ENCODE measurements around the gene GDAP2.

DNA sequence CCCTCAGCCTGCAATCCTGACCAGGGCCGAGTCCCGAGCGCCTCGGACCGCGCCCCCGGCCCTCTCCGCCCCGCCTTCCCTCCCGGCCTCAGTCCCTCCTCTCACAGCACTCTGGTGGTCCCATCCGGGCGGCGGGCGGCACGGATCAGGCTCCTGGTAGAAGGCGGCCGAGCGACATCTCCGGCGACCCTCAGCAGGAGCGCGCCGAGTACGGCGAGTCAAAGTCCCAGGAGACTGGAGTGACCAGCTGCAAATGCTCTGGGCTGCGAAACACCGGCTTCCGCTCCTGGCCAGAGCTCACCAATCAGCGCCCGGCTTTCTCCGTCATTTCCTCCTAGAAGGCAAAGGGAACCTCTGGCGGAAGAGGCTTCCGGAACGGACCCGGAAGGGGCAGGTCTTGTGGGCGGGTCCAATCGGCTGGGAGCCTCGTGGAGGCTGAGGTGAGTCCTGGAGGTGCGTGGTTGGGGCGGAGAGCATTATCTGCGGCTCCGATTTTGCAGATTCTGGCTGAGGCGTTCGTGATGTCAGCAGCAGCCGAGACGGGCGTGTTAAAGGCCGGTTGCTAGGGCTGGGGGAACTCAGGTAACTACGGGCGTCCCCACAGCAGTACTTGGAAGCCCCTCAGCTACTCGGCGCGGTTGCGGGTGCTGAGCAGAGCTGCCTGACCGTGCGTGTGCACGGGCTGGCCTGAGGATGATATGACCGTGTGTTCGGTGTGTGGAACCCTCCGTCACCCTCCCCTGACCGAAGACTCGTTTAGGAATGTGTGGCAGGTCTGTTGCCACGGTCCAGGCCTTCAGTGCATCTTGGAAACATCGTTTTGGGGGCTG, at the start of gene GDAP2, which contains the start of gene WDR3:
- TF ChIP-seq EZH2phosphoT487 (IDR thresholded peaks at IDR 0.05; ENCODE audit: low read depth, severe bottlenecking, unreplicated experiment), result no peak
- TF ChIP-seq, protein P1, sequence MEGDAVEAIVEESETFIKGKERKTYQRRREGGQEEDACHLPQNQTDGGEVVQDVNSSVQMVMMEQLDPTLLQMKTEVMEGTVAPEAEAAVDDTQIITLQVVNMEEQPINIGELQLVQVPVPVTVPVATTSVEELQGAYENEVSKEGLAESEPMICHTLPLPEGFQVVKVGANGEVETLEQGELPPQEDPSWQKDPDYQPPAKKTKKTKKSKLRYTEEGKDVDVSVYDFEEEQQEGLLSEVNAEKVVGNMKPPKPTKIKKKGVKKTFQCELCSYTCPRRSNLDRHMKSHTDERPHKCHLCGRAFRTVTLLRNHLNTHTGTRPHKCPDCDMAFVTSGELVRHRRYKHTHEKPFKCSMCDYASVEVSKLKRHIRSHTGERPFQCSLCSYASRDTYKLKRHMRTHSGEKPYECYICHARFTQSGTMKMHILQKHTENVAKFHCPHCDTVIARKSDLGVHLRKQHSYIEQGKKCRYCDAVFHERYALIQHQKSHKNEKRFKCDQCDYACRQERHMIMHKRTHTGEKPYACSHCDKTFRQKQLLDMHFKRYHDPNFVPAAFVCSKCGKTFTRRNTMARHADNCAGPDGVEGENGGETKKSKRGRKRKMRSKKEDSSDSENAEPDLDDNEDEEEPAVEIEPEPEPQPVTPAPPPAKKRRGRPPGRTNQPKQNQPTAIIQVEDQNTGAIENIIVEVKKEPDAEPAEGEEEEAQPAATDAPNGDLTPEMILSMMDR (IDR thresholded peaks at IDR 0.05; ENCODE audit: poor library complexity), result no peak
